HCT116 (cell line): ENCODE results near the gene THAP11. TPM values are rescaled to one million over a fixed set of nuclear protein-coding genes. Genes with fewer than 3 reads are reported as not detected.
A peak's percentile ranks its signal among the peaks of the same experiment; 100 is the strongest.

Experiments
- ATAC-seq: fragments of 200-7000 bp; cut with Tn5 transposase; 2 replicates; pipeline ENCODE4 v1.9.1; 2020; ENCODE audit warnings: mild to moderate bottlenecking, moderate library complexity
- BruUV-seq: library from RNA; stranded (reverse); fragments of 400-500 nt; replicated peaks from 2 replicates; lab custom pipeline; 2021; lab: Mats Ljungman, UMichigan
- CTCF ChIA-PET: fragments of 300-600 bp; sonication (Branson Sonifier 250); formaldehyde crosslinking; loops from one replicate; lab custom pipeline; 2021; ENCODE audit warnings: antibody characterized with exemption; lab: Charles Lee
- POLR2A ChIA-PET: fragments of 300-600, 350-600 bp; sonication (Branson Sonifier 250); formaldehyde crosslinking; loops from one replicate; lab custom pipeline; 2021; ENCODE audit warnings: antibody characterized with exemption; lab: Charles Lee
- RAD21 ChIA-PET, 2 experiments: fragments of 300-600 bp; sonication (Branson Sonifier 250); formaldehyde crosslinking; loops; one replicate each; lab custom pipeline; 2023; ENCODE audit warnings: low total read pairs in 2 of 2; ENCODE audit not compliant: uncharacterized antibody in 2 of 2, unreplicated experiment in 2 of 2, low non-redundant PET in 1 of 2; lab: Charles Lee
- DNase-seq: peaks from one replicate; pipeline ENCODE4 v3.0.0-alpha.2; 2010; ENCODE audit warnings: low read depth, low spot score
- H2AFZ ChIP-seq: fragments of 200-600 bp; shearing (Covaris generic), sonication (generic); 2 replicates; pipeline ENCODE4 v1.6.1; 2017; ENCODE audit warnings: low read depth, mixed run types, mixed read lengths, antibody characterized with exemption, low read length; ENCODE audit not compliant: poor library complexity, severe bottlenecking
- H3K27ac ChIP-seq: 2 replicates; pipeline ENCODE4 v1.5.1; 2012; ENCODE audit warnings: low read depth, low read length
- H3K27me3 ChIP-seq: fragments of 200-600 bp; sonication (generic); 2 replicates; pipeline ENCODE4 v1.6.1; 2016; ENCODE audit warnings: mixed run types, low read length, mixed read lengths; ENCODE audit not compliant: insufficient read depth
- H3K36me3 ChIP-seq, 2 experiments: fragments of 200-500 bp in 1 of 2; fragments of 200-600 bp in 1 of 2; sonication (Bioruptor generic) in 1 of 2; sonication (generic) in 1 of 2; 2 replicates each; pipeline versions ENCODE4 v1.5.1 to v1.6.1; 2014 to 2016; ENCODE audit warnings: low read length in 2 of 2, inconsistent platforms in 1 of 2, mixed read lengths in 1 of 2, mixed run types in 1 of 2; ENCODE audit not compliant: insufficient read depth in 2 of 2, control insufficient read depth in 1 of 2
- H3K4me1 ChIP-seq, 2 experiments: fragments of 200-600 bp in 1 of 2; sonication (generic) in 1 of 2; 2 replicates each; pipeline versions ENCODE4 v1.5.1 to v1.6.1; 2012 to 2017; ENCODE audit warnings: low read length in 2 of 2, inconsistent platforms in 1 of 2, mild to moderate bottlenecking in 1 of 2, mixed read lengths in 1 of 2, mixed run types in 1 of 2, moderate library complexity in 1 of 2; ENCODE audit not compliant: insufficient read depth in 2 of 2, control insufficient read depth in 1 of 2
- H3K4me2 ChIP-seq: fragments of 200-600 bp; sonication (generic); 2 replicates; pipeline ENCODE4 v1.6.1; 2017; ENCODE audit warnings: mixed run types, low read length, mixed read lengths
- H3K4me3 ChIP-seq, 2 experiments: fragments of 200-600 bp in 1 of 2; sonication (generic) in 1 of 2; replicated peaks in 1 of 2; 2 replicates each; pipeline ENCODE4 v1.5.1; 2011 to 2016; ENCODE audit warnings: low read length in 2 of 2, control low read depth in 1 of 2, low read depth in 1 of 2, mild to moderate bottlenecking in 1 of 2, mixed read lengths in 1 of 2, mixed run types in 1 of 2
- H3K79me2 ChIP-seq: fragments of 200-600 bp; sonication (generic); 2 replicates; pipeline ENCODE4 v1.6.1; 2017; ENCODE audit warnings: mild to moderate bottlenecking, mixed run types, low read length, moderate library complexity, mixed read lengths; ENCODE audit not compliant: insufficient read depth
- H3K9ac ChIP-seq: fragments of 200-600 bp; sonication (generic); 2 replicates; pipeline ENCODE4 v1.6.1; 2016; ENCODE audit warnings: low read length, mixed read lengths
- H3K9me2 ChIP-seq: fragments of 200-600 bp; sonication (generic), shearing (Covaris generic); 2 replicates; pipeline ENCODE4 v1.6.1; 2017; ENCODE audit warnings: mixed run types, mild to moderate bottlenecking, moderate library complexity; ENCODE audit not compliant: insufficient read depth
- H3K9me3 ChIP-seq, 2 experiments: fragments of 200-500 bp in 1 of 2; fragments of 200-600 bp in 1 of 2; sonication (Bioruptor generic) in 1 of 2; sonication (generic) in 1 of 2; 2 replicates each; pipeline ENCODE4 v1.6.1; 2014 to 2017; ENCODE audit warnings: low read length in 2 of 2, mixed read lengths in 2 of 2, inconsistent platforms in 1 of 2, low read depth in 1 of 2, mild to moderate bottlenecking in 1 of 2, mixed run types in 1 of 2, moderate library complexity in 1 of 2; ENCODE audit not compliant: control insufficient read depth in 1 of 2, insufficient read depth in 1 of 2
- H4K20me1 ChIP-seq: fragments of 200-600 bp; sonication (generic), shearing (Covaris generic); 2 replicates; pipeline ENCODE4 v1.6.1; 2017; ENCODE audit warnings: mixed run types, mild to moderate bottlenecking, moderate library complexity; ENCODE audit not compliant: insufficient read depth
- CBX3 ChIP-seq: IDR thresholded peaks from 2 replicates; pipeline ENCODE4 v1.6.1; 2012; ENCODE audit warnings: low read depth
- EGR1 ChIP-seq: IDR thresholded peaks from 2 replicates; pipeline ENCODE4 v1.6.1; 2012; ENCODE audit warnings: low read depth
- EZH2 ChIP-seq: fragments of 200-600 bp; sonication (generic); IDR thresholded peaks from 2 replicates; pipeline ENCODE4 v1.6.1; 2017; ENCODE audit warnings: antibody characterized with exemption, mixed run types
- EZH2phosphoT487 ChIP-seq: fragments of 200-600 bp; IDR thresholded peaks from 2 replicates; pipeline ENCODE4 v1.6.1; 2018; ENCODE audit warnings: antibody characterized with exemption, borderline replicate concordance
- FOSL1 ChIP-seq: IDR thresholded peaks from 2 replicates; pipeline ENCODE4 v1.6.1; 2012; ENCODE audit warnings: low read depth
- JUND ChIP-seq: IDR thresholded peaks from 2 replicates; pipeline ENCODE4 v1.6.1; 2012
- POLR2A ChIP-seq: IDR thresholded peaks from 2 replicates; pipeline ENCODE4 v1.7.0; 2011; ENCODE audit warnings: borderline replicate concordance; ENCODE audit not compliant: insufficient read depth, insufficient read length; ENCODE audit errors: extremely low read depth
- SIN3A ChIP-seq: IDR thresholded peaks from 2 replicates; pipeline ENCODE4 v1.6.1; 2012; ENCODE audit warnings: low read depth
- ZNF274 ChIP-seq: fragments of 200-500 bp; sonication (Bioruptor generic); IDR thresholded peaks from 2 replicates; pipeline ENCODE4 v1.6.1; 2014; ENCODE audit warnings: mild to moderate bottlenecking, low read depth, low read length, inconsistent platforms
- intact Hi-C: fragments of 100-400 bp; cut with micrococcal nuclease; formaldehyde crosslinking; loops from 2 replicates; pipeline ENCODE4 v1.10.0; 2022
- total RNA-seq: library from RNA; stranded (reverse); gene quantifications from one replicate; pipeline ENCODE4 v1.2.1, GENCODE V29; 2021; ENCODE audit not compliant: unreplicated experiment
- TF ChIP-seq, protein P1 (sequence below): IDR thresholded peaks from 2 replicates; pipeline ENCODE4 v1.6.1; 2012
- TF ChIP-seq, protein P2 (sequence below), 3 experiments: fragments of 200-600 bp in 1 of 3; sonication (generic) in 1 of 3; IDR thresholded peaks in 2 of 3; conservative IDR thresholded peaks in 1 of 3; 2 replicates each; pipeline ENCODE4 v1.5.1; 2012 to 2017; ENCODE audit warnings: low read depth in 2 of 3, low read length in 2 of 3, antibody characterized with exemption in 1 of 3, borderline replicate concordance in 1 of 3, control low read depth in 1 of 3, mild to moderate bottlenecking in 1 of 3, mixed read lengths in 1 of 3, mixed run types in 1 of 3, moderate library complexity in 1 of 3; ENCODE audit not compliant: insufficient read depth in 1 of 3
- TF ChIP-seq, protein P3 (sequence below): IDR thresholded peaks from 2 replicates; pipeline ENCODE4 v1.6.1; 2012; ENCODE audit warnings: low read depth

Gene THAP11
- total RNA-seq, 1 experiment from 2014 or later = 25.4 TPM

DNA sequence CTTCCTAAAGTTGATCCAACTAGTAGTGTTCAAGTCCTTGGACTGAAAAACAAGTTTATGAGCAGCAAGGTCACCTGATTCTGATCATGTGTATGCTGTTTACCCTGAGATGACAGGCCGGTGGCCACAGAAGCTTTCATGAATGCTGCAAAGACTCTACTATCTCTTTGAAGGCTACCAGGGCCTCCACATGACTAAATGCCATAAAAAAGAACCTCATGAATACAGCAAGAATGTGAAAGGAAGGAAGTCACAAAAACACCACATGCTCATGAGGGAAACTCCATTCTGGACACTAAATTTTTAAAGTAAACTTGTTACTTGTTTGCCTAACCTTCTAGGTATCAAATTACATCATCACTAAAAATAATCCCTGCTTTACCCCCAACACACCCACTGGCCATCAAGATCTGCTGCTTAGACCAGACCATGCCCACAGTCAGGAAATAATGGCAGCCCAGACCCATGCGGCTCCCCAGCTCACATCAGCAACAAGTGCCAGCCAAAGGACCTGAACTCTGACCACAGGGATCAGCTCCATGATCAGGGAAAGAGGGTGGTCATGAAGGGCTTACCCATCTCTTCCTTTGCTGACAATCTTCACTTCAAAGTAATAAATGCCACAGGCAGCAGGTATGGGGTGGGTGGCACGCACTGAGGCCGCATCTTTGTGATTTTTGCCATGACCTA, 37.1 kb upstream of the THAP11 start:
- TF ChIP-seq SIN3A (no peak), POLR2A (no peak), EGR1 (no peak), ZNF274 (no peak), CBX3 (no peak), EZH2phosphoT487 (no peak), EZH2 (no peak), FOSL1 (no peak), JUND (no peak)
- TF ChIP-seq, protein P1, sequence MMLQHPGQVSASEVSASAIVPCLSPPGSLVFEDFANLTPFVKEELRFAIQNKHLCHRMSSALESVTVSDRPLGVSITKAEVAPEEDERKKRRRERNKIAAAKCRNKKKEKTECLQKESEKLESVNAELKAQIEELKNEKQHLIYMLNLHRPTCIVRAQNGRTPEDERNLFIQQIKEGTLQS = no peak
- TF ChIP-seq, protein P2, sequence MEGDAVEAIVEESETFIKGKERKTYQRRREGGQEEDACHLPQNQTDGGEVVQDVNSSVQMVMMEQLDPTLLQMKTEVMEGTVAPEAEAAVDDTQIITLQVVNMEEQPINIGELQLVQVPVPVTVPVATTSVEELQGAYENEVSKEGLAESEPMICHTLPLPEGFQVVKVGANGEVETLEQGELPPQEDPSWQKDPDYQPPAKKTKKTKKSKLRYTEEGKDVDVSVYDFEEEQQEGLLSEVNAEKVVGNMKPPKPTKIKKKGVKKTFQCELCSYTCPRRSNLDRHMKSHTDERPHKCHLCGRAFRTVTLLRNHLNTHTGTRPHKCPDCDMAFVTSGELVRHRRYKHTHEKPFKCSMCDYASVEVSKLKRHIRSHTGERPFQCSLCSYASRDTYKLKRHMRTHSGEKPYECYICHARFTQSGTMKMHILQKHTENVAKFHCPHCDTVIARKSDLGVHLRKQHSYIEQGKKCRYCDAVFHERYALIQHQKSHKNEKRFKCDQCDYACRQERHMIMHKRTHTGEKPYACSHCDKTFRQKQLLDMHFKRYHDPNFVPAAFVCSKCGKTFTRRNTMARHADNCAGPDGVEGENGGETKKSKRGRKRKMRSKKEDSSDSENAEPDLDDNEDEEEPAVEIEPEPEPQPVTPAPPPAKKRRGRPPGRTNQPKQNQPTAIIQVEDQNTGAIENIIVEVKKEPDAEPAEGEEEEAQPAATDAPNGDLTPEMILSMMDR (IDR thresholded peaks at IDR 0.05 in 2 of 3, conservative IDR thresholded peaks at IDR 0.05 in 1 of 3; ENCODE audit: borderline replicate concordance in 1 of 3, insufficient read depth in 1 of 3, low read depth in 2 of 3, low read length in 2 of 3) = no peak
- TF ChIP-seq, protein P3, sequence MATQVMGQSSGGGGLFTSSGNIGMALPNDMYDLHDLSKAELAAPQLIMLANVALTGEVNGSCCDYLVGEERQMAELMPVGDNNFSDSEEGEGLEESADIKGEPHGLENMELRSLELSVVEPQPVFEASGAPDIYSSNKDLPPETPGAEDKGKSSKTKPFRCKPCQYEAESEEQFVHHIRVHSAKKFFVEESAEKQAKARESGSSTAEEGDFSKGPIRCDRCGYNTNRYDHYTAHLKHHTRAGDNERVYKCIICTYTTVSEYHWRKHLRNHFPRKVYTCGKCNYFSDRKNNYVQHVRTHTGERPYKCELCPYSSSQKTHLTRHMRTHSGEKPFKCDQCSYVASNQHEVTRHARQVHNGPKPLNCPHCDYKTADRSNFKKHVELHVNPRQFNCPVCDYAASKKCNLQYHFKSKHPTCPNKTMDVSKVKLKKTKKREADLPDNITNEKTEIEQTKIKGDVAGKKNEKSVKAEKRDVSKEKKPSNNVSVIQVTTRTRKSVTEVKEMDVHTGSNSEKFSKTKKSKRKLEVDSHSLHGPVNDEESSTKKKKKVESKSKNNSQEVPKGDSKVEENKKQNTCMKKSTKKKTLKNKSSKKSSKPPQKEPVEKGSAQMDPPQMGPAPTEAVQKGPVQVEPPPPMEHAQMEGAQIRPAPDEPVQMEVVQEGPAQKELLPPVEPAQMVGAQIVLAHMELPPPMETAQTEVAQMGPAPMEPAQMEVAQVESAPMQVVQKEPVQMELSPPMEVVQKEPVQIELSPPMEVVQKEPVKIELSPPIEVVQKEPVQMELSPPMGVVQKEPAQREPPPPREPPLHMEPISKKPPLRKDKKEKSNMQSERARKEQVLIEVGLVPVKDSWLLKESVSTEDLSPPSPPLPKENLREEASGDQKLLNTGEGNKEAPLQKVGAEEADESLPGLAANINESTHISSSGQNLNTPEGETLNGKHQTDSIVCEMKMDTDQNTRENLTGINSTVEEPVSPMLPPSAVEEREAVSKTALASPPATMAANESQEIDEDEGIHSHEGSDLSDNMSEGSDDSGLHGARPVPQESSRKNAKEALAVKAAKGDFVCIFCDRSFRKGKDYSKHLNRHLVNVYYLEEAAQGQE = no peak
- CTCF ChIA-PET = no interaction called here
- RAD21 ChIA-PET = no interaction called here
- no peak for ATAC-seq
- H3K4me3 ChIP-seq = peak overlapping the region; percentile 98 to 100
- intact Hi-C loops = loop anchor here (5.0 to 10.0 kb wide), 2 partner anchors 133 to 280 kb away; partner anchors contain the start of gene RIPOR1
- 0 out of 2 replicates have a peak overlapping the region, but pooled peaks have one; percentile 0 for H3K27ac ChIP-seq
- peak overlapping the region; percentile 93 for H3K4me2 ChIP-seq
- peaks cover 12 to 31% of the 10 kb centered on the region in 2 experiments for H3K4me1 ChIP-seq
- H3K36me3 ChIP-seq = peaks cover 5 to 6% of the 10 kb centered on the region in 2 experiments; a peak in 2 of 4 replicates
- no peak overlapping the region for H2AFZ ChIP-seq
- H3K9ac ChIP-seq = peak overlapping the region; percentile 95
- no peaks in the 10 kb centered on the region for H3K9me3 ChIP-seq
- BruUV-seq = TSS peak; percentile 58
- POLR2A ChIA-PET = no interaction called here
- peaks cover 46% of the 10 kb centered on the region for H3K79me2 ChIP-seq
- DNase-seq = no peak
- H3K9me2 ChIP-seq = no peaks in the 10 kb centered on the region
- H4K20me1 ChIP-seq = no peaks in the 10 kb centered on the region
- no peaks in the 10 kb centered on the region for H3K27me3 ChIP-seq
